ENCODE data around the gene GABBR1. TPM values are rescaled to one million over a fixed set of nuclear protein-coding genes. Genes with fewer than 3 reads are reported as not detected.

GABBR1 gene
- total and polyA plus RNA-seq, 12 donors, result 10.2 to 41.3 (median 18.2) TPM

DNA sequence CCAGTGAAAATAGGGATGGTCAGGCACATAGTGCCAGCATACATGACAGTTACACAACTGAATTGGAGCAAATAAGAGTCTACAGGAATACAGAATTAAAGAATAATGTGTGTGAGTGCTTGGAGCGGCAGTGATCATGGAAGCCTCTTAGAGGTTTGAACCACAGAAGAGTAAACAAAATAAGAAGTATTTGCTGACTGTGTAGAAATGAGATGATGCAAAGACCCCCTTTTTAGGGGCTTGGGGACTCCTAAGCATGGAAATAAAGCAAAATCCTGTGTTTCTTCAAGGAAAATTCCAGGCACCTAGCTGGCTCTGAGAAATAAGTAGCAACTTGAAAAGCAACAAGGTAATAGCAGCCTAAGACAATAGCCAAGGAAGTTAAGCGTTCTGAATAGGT is 41.3 kb downstream of the GABBR1 start:
- Histone ChIP-seq H3K4me1 (no peaks in the 10 kb centered on the region), H3K4me3 (no peak overlapping the region), H3K36me3 (no peaks in the 10 kb centered on the region), H3K27me3 (peaks cover 0 to 16% (median 13%) of the 10 kb centered on the region in 7 donors), H3K27ac (no peak overlapping the region), H3K9me3 (no peaks in the 10 kb centered on the region)
- no peak for DNase-seq
- intact Hi-C loops (cut with DNase I), result no loop called here
- TF ChIP-seq CTCF (IDR thresholded peaks at IDR 0.05), result no peak
- no peak for ATAC-seq
- WGBS, 2 donors, result 68 to 80% methylated on average over 2 of the region's 2 CpGs

GRCh38 chr6:29590218-29590808 is 42.7 kb downstream of the GABBR1 start:
- ATAC-seq, result no peak
- H3K9me3 ChIP-seq, result no peaks in the 10 kb centered on the region
- no peaks in the 10 kb centered on the region for H3K36me3 ChIP-seq
- peaks cover 0 to 19% (median 15%) of the 10 kb centered on the region in 7 donors for H3K27me3 ChIP-seq
- no peak for TF ChIP-seq CTCF (IDR thresholded peaks at IDR 0.05)
- H3K4me1 ChIP-seq, result no peaks in the 10 kb centered on the region
- no peak overlapping the region for H3K4me3 ChIP-seq
- DNase-seq, result no peak
- intact Hi-C loops (cut with DNase I), result no loop called here
- WGBS, 2 donors, result 86% methylated on average over 4 of the region's 4 CpGs
- no peak overlapping the region for H3K27ac ChIP-seq

GRCh38 chr6:29589423-29590048 is 43.4 kb downstream of the GABBR1 start:
- peak in 1 of 2 donors; percentile 31 for DNase-seq
- WGBS, 2 donors, result 3 to 8% methylated on average over 3 of the region's 3 CpGs
- ATAC-seq, result peak in 2 of 8 donors; percentile 52 to 62
- peak; percentile 81 to 97 (median 92) for TF ChIP-seq CTCF (IDR thresholded peaks at IDR 0.05)
- intact Hi-C loops (cut with DNase I), result loop anchor here in 8 of 10 donors (2.0 to 10.0 kb wide), 4 partner anchors 572 to 905 kb away; no protein-coding TSS in a partner anchor
- Histone ChIP-seq H3K27ac (no peak overlapping the region), H3K9me3 (no peaks in the 10 kb centered on the region), H3K4me3 (no peak overlapping the region), H3K4me1 (no peaks in the 10 kb centered on the region), H3K27me3 (peaks cover 0 to 27% (median 17%) of the 10 kb centered on the region in 7 donors), H3K36me3 (no peaks in the 10 kb centered on the region)

GRCh38 chr6:29584821-29585220 is 48.2 kb downstream of the GABBR1 start, which contains the start of gene OR2H2:
OR2H2 (plus strand) TSS chr6:29585121; CDS start chr6:29587945, 2,824 bp downstream.
- intact Hi-C loops (cut with DNase I), result loop anchor here in 7 of 10 donors (5.0 to 10.0 kb wide), 3 partner anchors 568 to 900 kb away; no protein-coding TSS in a partner anchor
- H3K4me3 ChIP-seq, result no peak within 1 kb of the TSS
- ATAC-seq, result no peak

More at GRCh38 chr6:29584821-29585220, 48.2 kb downstream of the GABBR1 start, which contains the start of gene OR2H2:
- DNase-seq, result no peak
- Histone ChIP-seq H3K27me3 (peaks cover 0 to 44% (median 10%) of the 10 kb centered on the region in 7 donors), H3K27ac (no peak within 1 kb of the TSS), H3K4me1 (no peaks in the 10 kb centered on the region), H3K36me3 (no peaks in the 10 kb centered on the region), H3K9me3 (no peaks in the 10 kb centered on the region)
- no peak for TF ChIP-seq CTCF (IDR thresholded peaks at IDR 0.05)
